22Rv1 (cell line): ENCODE data around the gene D2HGDH.
"Not testable (repeated sequence)": the region's sequence is repeated elsewhere in the genome, so short reads cannot be mapped to it uniquely, and the experiment has no call there.

Experiments
- H3K27ac ChIP-seq: fragments of 450-650 bp; 2 replicates; pipeline ENCODE4 v1.5.1; 2017
- CTCF ChIP-seq: fragments of 450-650 bp; IDR thresholded peaks from 2 replicates; pipeline ENCODE4 v1.5.1; 2017; ENCODE audit warnings: mild to moderate bottlenecking
- ZFX ChIP-seq: fragments of 450-650 bp; IDR thresholded peaks from 2 replicates; pipeline ENCODE4 v1.6.1; 2017; ENCODE audit warnings: antibody characterized with exemption, borderline replicate concordance

Gene D2HGDH

GRCh38 chr2:241742320-241742939, 8.0 kb downstream of the D2HGDH start:
- H3K27ac ChIP-seq, result no peak overlapping the region
- no peak for TF ChIP-seq ZFX
- TF ChIP-seq CTCF, result no peak

DNA sequence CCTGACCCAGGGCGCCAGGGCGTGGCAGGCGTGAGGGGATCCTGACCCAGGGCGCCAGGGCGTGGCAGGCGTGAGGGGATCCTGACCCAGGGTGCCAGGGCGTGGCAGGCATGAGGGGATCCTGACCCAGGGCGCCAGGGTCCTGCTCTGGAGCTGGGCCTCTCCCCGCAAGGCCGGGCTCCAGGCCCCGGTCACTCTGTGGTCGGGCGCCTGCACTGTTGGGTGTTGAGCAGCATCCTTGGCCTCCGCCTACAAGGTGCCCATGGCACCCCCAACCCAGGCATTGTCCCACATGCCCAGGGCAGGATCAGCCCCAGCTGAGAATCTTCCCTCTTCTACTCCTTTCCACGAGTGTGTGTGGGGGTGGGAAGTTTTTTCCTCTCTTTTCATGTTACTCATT, 8.6 kb downstream of the D2HGDH start:
- not testable (repeated sequence) for H3K27ac ChIP-seq

DNA sequence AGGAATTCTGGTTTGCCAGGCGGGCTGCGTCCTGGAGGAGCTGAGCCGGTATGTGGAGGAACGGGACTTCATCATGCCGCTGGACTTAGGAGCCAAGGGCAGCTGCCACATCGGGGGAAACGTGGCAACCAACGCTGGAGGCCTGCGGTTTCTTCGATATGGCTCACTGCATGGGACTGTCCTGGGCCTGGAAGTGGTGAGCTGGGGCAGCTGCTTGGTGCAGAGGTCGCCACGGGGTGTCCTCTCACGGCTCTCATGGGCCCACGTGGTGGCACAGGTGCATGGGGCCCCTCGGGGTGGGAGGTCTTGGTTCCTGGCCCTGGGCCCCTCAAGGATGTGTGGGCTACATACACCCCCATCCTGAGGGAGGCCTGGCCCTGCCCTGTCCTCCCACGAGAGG, 9.2 kb downstream of the D2HGDH start:
- no peak overlapping the region for H3K27ac ChIP-seq
- TF ChIP-seq ZFX (no peak), CTCF (no peak)

GRCh38 chr2:241744028-241744754, 9.8 kb downstream of the D2HGDH start:
- TF ChIP-seq ZFX, result no peak
- TF ChIP-seq CTCF, result no peak
- no peak overlapping the region for H3K27ac ChIP-seq

- no peak for TF ChIP-seq CTCF
- TF ChIP-seq ZFX, result no peak
- H3K27ac ChIP-seq, result no peak overlapping the region
Measured at GRCh38 chr2:241745276-241745675, 10.8 kb downstream of the D2HGDH start.

DNA sequence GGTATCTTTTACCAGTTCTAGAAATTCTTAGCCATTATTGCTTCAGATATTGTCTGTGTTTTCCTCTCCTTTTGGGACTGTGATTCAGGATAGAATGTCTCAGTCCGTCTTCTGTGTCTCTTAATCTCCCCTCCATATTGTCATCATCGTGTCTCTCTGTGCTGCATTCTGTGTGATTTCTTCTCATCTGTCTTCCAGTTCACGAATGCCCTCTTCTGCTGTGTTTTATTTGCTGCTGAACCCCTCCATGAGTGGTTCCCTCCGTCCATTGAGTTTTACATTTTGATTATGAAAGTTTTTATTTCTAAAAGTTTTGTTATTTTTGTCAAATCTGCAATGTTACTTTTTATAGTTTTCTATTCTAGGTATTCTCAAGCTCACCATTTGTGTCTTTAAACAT, 11.7 kb downstream of the D2HGDH start:
- TF ChIP-seq ZFX, result no peak
- TF ChIP-seq CTCF, result no peak
- H3K27ac ChIP-seq, result no peak overlapping the region

DNA sequence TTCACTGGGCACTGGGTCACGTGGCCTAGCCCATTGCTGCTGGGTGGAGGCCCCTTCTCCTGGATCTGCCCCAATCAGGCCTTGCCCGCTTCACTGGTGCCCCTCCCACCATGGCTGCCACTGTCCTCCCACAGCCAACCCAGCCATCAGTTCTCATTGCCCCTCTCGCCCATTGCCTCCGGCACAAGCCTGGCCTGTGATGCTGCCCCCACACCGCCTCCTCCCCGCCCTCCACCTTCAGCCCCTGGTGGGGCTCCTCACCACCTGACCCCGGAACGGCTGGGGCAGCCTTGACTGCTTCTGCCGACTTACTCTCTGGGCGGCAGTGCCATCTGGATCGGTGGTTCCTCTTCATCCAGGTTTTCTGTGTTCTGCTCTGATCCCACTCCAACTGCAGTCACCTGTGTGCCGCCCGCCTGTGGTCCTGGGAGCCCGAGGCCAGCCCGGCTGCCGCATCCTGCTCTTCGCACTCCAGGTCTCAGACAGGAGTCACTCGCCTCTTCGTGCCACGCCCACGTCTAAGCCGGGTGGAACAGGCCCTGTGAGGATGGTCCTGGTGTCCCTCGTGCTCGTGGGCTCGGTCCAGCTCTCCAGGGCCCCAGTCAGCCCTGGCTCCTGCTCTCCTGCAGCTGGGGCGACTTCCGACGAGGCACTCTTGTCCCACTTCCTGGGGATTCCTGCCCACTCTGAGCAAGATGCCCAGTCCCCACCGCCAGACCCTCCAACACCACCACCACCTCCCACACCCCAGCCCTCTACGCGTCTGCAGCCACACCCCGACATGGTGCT, 14.2 kb downstream of the D2HGDH start:
- no peak overlapping the region for H3K27ac ChIP-seq
- TF ChIP-seq CTCF, result no peak
- TF ChIP-seq ZFX, result no peak
